H9 (cell line): ENCODE results near the gene LIMS1. TPM values are rescaled to one million over a fixed set of nuclear protein-coding genes. Genes with fewer than 3 reads are reported as not detected.
"Not testable (repeated sequence)": the region's sequence is repeated elsewhere in the genome, so short reads cannot be mapped to it uniquely, and the experiment has no call there.

Experiments used
- DNase-seq: peaks from one replicate; pipeline ENCODE4 v3.0.0-alpha.2; 2017
- H2AFZ ChIP-seq: one replicate; pipeline ENCODE4 v1.6.1; 2013; ENCODE audit warnings: mild to moderate bottlenecking, low read length, control low read depth, moderate library complexity
- H2AK5ac ChIP-seq: 2 replicates; pipeline ENCODE4 v1.6.1; 2013; ENCODE audit warnings: low read length, control low read depth, mixed read lengths; ENCODE audit not compliant: insufficient read length
- H2BK120ac ChIP-seq: one replicate; pipeline ENCODE4 v1.6.1; 2013; ENCODE audit warnings: low read depth, mild to moderate bottlenecking, low read length, control low read depth, inconsistent platforms; ENCODE audit not compliant: poor library complexity, severe bottlenecking
- H2BK12ac ChIP-seq: 2 replicates; pipeline ENCODE4 v1.6.1; 2013; ENCODE audit warnings: low read length, control low read depth, mixed read lengths, low read depth; ENCODE audit not compliant: insufficient read length
- H2BK15ac ChIP-seq: 2 replicates; pipeline ENCODE4 v1.6.1; 2013; ENCODE audit warnings: low read depth, low read length, control low read depth
- H2BK20ac ChIP-seq: one replicate; pipeline ENCODE4 v1.6.1; 2013; ENCODE audit warnings: low read depth, mild to moderate bottlenecking, low read length, control low read depth, inconsistent platforms; ENCODE audit not compliant: poor library complexity, severe bottlenecking
- H2BK5ac ChIP-seq: 2 replicates; pipeline ENCODE4 v1.6.1; 2013; ENCODE audit warnings: low read length, control low read depth, mixed read lengths; ENCODE audit not compliant: insufficient read length
- H3K14ac ChIP-seq: 2 replicates; pipeline ENCODE4 v1.6.1; 2013; ENCODE audit warnings: low read length, control low read depth; ENCODE audit not compliant: insufficient read depth
- H3K18ac ChIP-seq: 2 replicates; pipeline ENCODE4 v1.6.1; 2013; ENCODE audit warnings: low read depth, mild to moderate bottlenecking, mixed read lengths, low read length, control low read depth; ENCODE audit not compliant: insufficient read length
- H3K23ac ChIP-seq: 2 replicates; pipeline ENCODE4 v1.6.1; 2013; ENCODE audit warnings: low read length, control low read depth, mixed read lengths, low read depth; ENCODE audit not compliant: insufficient read length
- H3K23me2 ChIP-seq: 2 replicates; pipeline ENCODE4 v1.6.1; 2013; ENCODE audit warnings: low read depth, mild to moderate bottlenecking, mixed read lengths, low read length, control low read depth; ENCODE audit not compliant: insufficient read length, poor library complexity, severe bottlenecking
- H3K27ac ChIP-seq: 2 replicates; pipeline ENCODE4 v1.5.1; 2013; ENCODE audit warnings: low read length, control low read depth, mixed read lengths, low read depth; ENCODE audit not compliant: insufficient read length
- H3K27me3 ChIP-seq: 2 replicates; pipeline ENCODE4 v1.6.1; 2013; ENCODE audit warnings: low read length, control low read depth, inconsistent platforms; ENCODE audit not compliant: insufficient read depth
- H3K4ac ChIP-seq: 2 replicates; pipeline ENCODE4 v1.6.1; 2013; ENCODE audit warnings: low read depth, mild to moderate bottlenecking, control low read depth, inconsistent platforms, low read length, moderate library complexity
- H3K4me1 ChIP-seq: 2 replicates; pipeline ENCODE4 v1.6.1; 2013; ENCODE audit warnings: low read length, control low read depth, inconsistent platforms; ENCODE audit not compliant: insufficient read depth
- H3K4me2 ChIP-seq: 2 replicates; pipeline ENCODE4 v1.6.1; 2013; ENCODE audit warnings: low read length, control low read depth, mixed read lengths; ENCODE audit not compliant: insufficient read length, insufficient read depth
- H3K56ac ChIP-seq: 2 replicates; pipeline ENCODE4 v1.6.1; 2013; ENCODE audit warnings: low read depth, mild to moderate bottlenecking, mixed read lengths, low read length, control low read depth; ENCODE audit not compliant: insufficient read length
- H3K79me1 ChIP-seq: 2 replicates; pipeline ENCODE4 v1.6.1; 2013; ENCODE audit warnings: low read depth, mild to moderate bottlenecking, moderate library complexity, low read length, control low read depth, inconsistent platforms; ENCODE audit not compliant: insufficient read depth, poor library complexity, severe bottlenecking
- H3K79me2 ChIP-seq: 2 replicates; pipeline ENCODE4 v1.6.1; 2013; ENCODE audit warnings: low read length, control low read depth, inconsistent platforms; ENCODE audit not compliant: insufficient read depth
- H3K9ac ChIP-seq: 2 replicates; pipeline ENCODE4 v1.6.1; 2013; ENCODE audit warnings: low read length, control low read depth, mixed read lengths; ENCODE audit not compliant: insufficient read length; ENCODE audit errors: extremely low read depth
- H3K9me3 ChIP-seq: one replicate; pipeline ENCODE4 v1.6.1; 2013; ENCODE audit warnings: low read depth, low read length, inconsistent platforms; ENCODE audit not compliant: control insufficient read depth
- H3T11ph ChIP-seq: one replicate; pipeline ENCODE4 v1.6.1; 2013; ENCODE audit warnings: mild to moderate bottlenecking, low read length, control low read depth, inconsistent platforms
- H4K20me1 ChIP-seq: one replicate; pipeline ENCODE4 v1.6.1; 2013; ENCODE audit not compliant: control insufficient read depth, insufficient read length, insufficient read depth
- H4K5ac ChIP-seq: 2 replicates; pipeline ENCODE4 v1.6.1; 2013; ENCODE audit warnings: low read depth, mild to moderate bottlenecking, mixed read lengths, low read length, control low read depth; ENCODE audit not compliant: insufficient read length
- H4K8ac ChIP-seq: replicated peaks from 2 replicates; pipeline ENCODE4 v1.6.1; 2013; ENCODE audit warnings: low read length, control low read depth, mixed read lengths, low read depth; ENCODE audit not compliant: insufficient read length
- H4K91ac ChIP-seq: 2 replicates; pipeline ENCODE4 v1.6.1; 2013; ENCODE audit warnings: low read depth, mild to moderate bottlenecking, moderate library complexity, mixed read lengths, low read length, control low read depth; ENCODE audit not compliant: insufficient read length
- H3K27ac Mint-ChIP-seq, 3 experiments: 2 replicates in 2 of 3; 3 replicates in 1 of 3; pipeline ENCODE4 v1.8.0; 2020 to 2021; ENCODE audit warnings: mixed read lengths in 3 of 3, mild to moderate bottlenecking in 1 of 3, moderate library complexity in 1 of 3
- H3K27me3 Mint-ChIP-seq: 2 replicates; pipeline ENCODE4 v1.8.0; 2021; ENCODE audit warnings: low read depth, mild to moderate bottlenecking, moderate library complexity, mixed read lengths
- H3K36me3 Mint-ChIP-seq, 3 experiments: 2 replicates in 2 of 3; 3 replicates in 1 of 3; pipeline ENCODE4 v1.8.0; 2020 to 2021; ENCODE audit warnings: low read depth in 3 of 3, mixed read lengths in 3 of 3; ENCODE audit not compliant: insufficient read depth in 1 of 3
- H3K4me1 Mint-ChIP-seq, 2 experiments: 2 replicates each; pipeline ENCODE4 v1.8.0; 2020; ENCODE audit warnings: mixed read lengths in 2 of 2
- H3K4me3 Mint-ChIP-seq, 2 experiments: 2 replicates in 1 of 2; 3 replicates in 1 of 2; pipeline ENCODE4 v1.8.0; 2020 to 2021; ENCODE audit warnings: mild to moderate bottlenecking in 2 of 2, mixed read lengths in 2 of 2, moderate library complexity in 1 of 2
- H3K9me3 Mint-ChIP-seq, 2 experiments: 2 replicates in 1 of 2; 3 replicates in 1 of 2; pipeline ENCODE4 v1.8.0; 2020; ENCODE audit warnings: mild to moderate bottlenecking in 2 of 2, mixed read lengths in 2 of 2, moderate library complexity in 1 of 2
- WGBS: extraction: QIAGEN DNeasy Blood & Tissue Kit; methylation state at CpG from one replicate; pipeline ENCODE4 v1.1.7; 2013; ENCODE audit warnings: missing lambda C conversion rate, low lambda C conversion rate, mixed read lengths; ENCODE audit not compliant: insufficient read length; ENCODE audit errors: extremely low coverage; 5-methylcytosine and 5-hydroxymethylcytosine counted together
- total RNA-seq: library from RNA; stranded (reverse); gene quantifications from 2 replicates; pipeline ENCODE4 v1.2.1, GENCODE V29; 2021

Gene LIMS1
- total RNA-seq, 1 experiment from 2014 or later, result 37.7 TPM

DNA sequence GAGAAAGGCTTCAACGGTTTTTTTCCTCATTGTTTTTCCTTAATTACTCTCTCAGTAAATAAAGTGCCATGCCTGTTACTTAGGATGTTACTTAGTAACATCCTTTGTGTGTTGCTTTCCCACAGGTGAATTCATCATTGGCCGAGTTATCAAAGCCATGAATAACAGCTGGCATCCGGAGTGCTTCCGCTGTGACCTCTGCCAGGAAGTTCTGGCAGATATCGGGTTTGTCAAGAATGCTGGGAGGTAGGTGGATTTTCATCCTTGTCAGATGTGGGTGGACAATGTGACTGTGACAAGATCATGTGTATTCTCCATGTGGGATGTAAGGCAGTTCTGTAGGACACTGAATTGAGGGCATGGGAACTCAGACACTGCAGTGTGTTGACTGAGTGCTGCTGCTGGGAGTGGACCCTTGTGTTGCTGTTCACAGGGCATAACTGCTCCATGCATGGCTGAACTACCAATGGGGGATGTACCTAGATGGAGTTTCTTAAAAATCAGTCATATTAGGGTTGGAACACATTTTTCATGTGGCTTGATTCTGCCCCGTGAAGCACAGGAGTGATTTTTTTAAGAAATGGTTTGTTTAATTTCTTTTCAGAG lies 138.0 kb downstream of the LIMS1 start:
- H4K8ac ChIP-seq, H3K18ac ChIP-seq, H3K27ac Mint-ChIP-seq, H4K20me1 ChIP-seq, H2BK15ac ChIP-seq, H3K4ac ChIP-seq, H2AK5ac ChIP-seq, H3K27ac ChIP-seq, H3K4me3 Mint-ChIP-seq, H3K56ac ChIP-seq, H3K9ac ChIP-seq, H3K14ac ChIP-seq, H2BK12ac ChIP-seq, H3K4me1 Mint-ChIP-seq, H3K4me1 ChIP-seq, H2BK120ac ChIP-seq, H3K9me3 ChIP-seq, H3K9me3 Mint-ChIP-seq, H3K79me1 ChIP-seq, H3K23ac ChIP-seq, DNase-seq, H2BK20ac ChIP-seq, H4K91ac ChIP-seq, H3K27me3 ChIP-seq, H2AFZ ChIP-seq, H3K79me2 ChIP-seq, H3K23me2 ChIP-seq, H3K4me2 ChIP-seq, H2BK5ac ChIP-seq, H3K27me3 Mint-ChIP-seq, H4K5ac ChIP-seq, H3T11ph ChIP-seq: not testable (repeated sequence)
- peaks cover 0 to 11% (median 5%) of the 10 kb centered on the region in 3 experiments; a peak in 5 of 7 replicates for H3K36me3 Mint-ChIP-seq
- WGBS, result no CpG with 5 or more reads among the region's 6 CpGs

DNA sequence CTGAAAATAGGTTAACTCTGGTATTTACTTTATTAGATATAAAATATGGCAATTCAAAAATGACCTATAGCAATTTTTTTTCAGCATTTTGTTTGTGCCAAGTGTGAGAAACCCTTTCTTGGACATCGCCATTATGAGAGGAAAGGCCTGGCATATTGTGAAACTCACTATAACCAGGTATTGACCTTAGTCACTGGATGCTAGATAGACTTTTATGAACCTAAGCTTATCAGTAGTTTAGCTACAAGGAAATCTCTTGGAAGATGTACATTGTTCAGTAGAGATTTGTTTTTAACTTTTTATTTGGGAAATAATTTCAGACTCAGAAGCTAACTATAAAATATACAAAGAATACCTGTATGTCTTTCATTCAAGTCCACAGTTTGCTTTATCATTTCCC lies 142.3 kb downstream of the LIMS1 start:
- H4K5ac ChIP-seq, H3K9ac ChIP-seq, H3K9me3 ChIP-seq, H3K79me1 ChIP-seq, H2AFZ ChIP-seq, H3K27me3 Mint-ChIP-seq, H3K23me2 ChIP-seq, H2BK5ac ChIP-seq, H3K4ac ChIP-seq, H3K27ac ChIP-seq, H2BK120ac ChIP-seq, H3K4me3 Mint-ChIP-seq, H3K27ac Mint-ChIP-seq, H3K4me1 Mint-ChIP-seq, H2BK15ac ChIP-seq, H4K20me1 ChIP-seq, H3K79me2 ChIP-seq, H3T11ph ChIP-seq, H3K56ac ChIP-seq, H3K4me2 ChIP-seq, H3K23ac ChIP-seq, H4K91ac ChIP-seq, H4K8ac ChIP-seq, H3K4me1 ChIP-seq, H3K18ac ChIP-seq, DNase-seq, H3K14ac ChIP-seq, H3K27me3 ChIP-seq, H3K9me3 Mint-ChIP-seq, H2BK20ac ChIP-seq, H2BK12ac ChIP-seq, H2AK5ac ChIP-seq: not testable (repeated sequence)
- H3K36me3 Mint-ChIP-seq, result peaks cover 0 to 20% (median 10%) of the 10 kb centered on the region in 3 experiments; a peak in 6 of 7 replicates
- WGBS, result no CpG with 5 or more reads among the region's 1 CpG
